Parathyroid adenoma (tissue), 2 donors: ENCODE results near the gene IZUMO2.

Experiments
- H2AFZ ChIP-seq: fragments of 300-600 bp; sonication (generic); one replicate; pipeline ENCODE4 v1.7.0; 2017; ENCODE audit warnings: antibody characterized with exemption, mild to moderate bottlenecking
- H3K27ac ChIP-seq: fragments of 300-600 bp; sonication (generic); one replicate; pipeline ENCODE4 v1.7.0; 2017
- H3K27me3 ChIP-seq: fragments of 300-600 bp; sonication (generic); one replicate; pipeline ENCODE4 v1.7.0; 2017; ENCODE audit warnings: low read length; ENCODE audit not compliant: control insufficient read depth, insufficient read depth
- H3K36me3 ChIP-seq: fragments of 300-600 bp; sonication (generic); one replicate; pipeline ENCODE4 v1.7.0; 2017; ENCODE audit warnings: low read length; ENCODE audit not compliant: control insufficient read depth, insufficient read depth
- H3K4me1 ChIP-seq: fragments of 300-600 bp; sonication (generic); one replicate; pipeline ENCODE4 v1.7.0; 2017; ENCODE audit warnings: control low read depth
- H3K4me2 ChIP-seq: fragments of 300-600 bp; sonication (generic); one replicate; pipeline ENCODE4 v1.7.0; 2017; ENCODE audit warnings: low read length
- H3K4me3 ChIP-seq: fragments of 300-600 bp; sonication (generic); one replicate; pipeline ENCODE4 v1.7.0; 2017; ENCODE audit warnings: low read depth, low read length
- H3K79me2 ChIP-seq: fragments of 300-600 bp; sonication (generic); one replicate; pipeline ENCODE4 v1.7.0; 2017; ENCODE audit warnings: control low read depth
- H3K9ac ChIP-seq: fragments of 300-600 bp; sonication (generic); one replicate; pipeline ENCODE4 v1.7.0; 2017; ENCODE audit warnings: mild to moderate bottlenecking
- H3K9me3 ChIP-seq: fragments of 300-600 bp; sonication (generic); one replicate; pipeline ENCODE4 v1.7.0; 2017; ENCODE audit warnings: low read length; ENCODE audit not compliant: control insufficient read depth
- CTCF ChIP-seq: fragments of 300-600 bp; sonication (generic); IDR thresholded peaks from one replicate; pipeline ENCODE4 v1.7.0; 2017; ENCODE audit warnings: antibody characterized with exemption, mild to moderate bottlenecking
- donor health status: primary hyperparathyroidism.

The IZUMO2 gene

GRCh38 chr19:50158577-50158976 lies 4.5 kb downstream of the IZUMO2 start:
- Histone ChIP-seq H3K79me2 (no peaks in the 10 kb centered on the region), H3K27me3 (no peaks in the 10 kb centered on the region), H3K4me2 (no peak overlapping the region), H3K36me3 (no peaks in the 10 kb centered on the region), H2AFZ (no peak overlapping the region), H3K27ac (no peak overlapping the region), H3K4me3 (no peak overlapping the region), H3K9ac (no peak overlapping the region), H3K9me3 (no peaks in the 10 kb centered on the region), H3K4me1 (no peaks in the 10 kb centered on the region)
- TF ChIP-seq CTCF = no peak

DNA sequence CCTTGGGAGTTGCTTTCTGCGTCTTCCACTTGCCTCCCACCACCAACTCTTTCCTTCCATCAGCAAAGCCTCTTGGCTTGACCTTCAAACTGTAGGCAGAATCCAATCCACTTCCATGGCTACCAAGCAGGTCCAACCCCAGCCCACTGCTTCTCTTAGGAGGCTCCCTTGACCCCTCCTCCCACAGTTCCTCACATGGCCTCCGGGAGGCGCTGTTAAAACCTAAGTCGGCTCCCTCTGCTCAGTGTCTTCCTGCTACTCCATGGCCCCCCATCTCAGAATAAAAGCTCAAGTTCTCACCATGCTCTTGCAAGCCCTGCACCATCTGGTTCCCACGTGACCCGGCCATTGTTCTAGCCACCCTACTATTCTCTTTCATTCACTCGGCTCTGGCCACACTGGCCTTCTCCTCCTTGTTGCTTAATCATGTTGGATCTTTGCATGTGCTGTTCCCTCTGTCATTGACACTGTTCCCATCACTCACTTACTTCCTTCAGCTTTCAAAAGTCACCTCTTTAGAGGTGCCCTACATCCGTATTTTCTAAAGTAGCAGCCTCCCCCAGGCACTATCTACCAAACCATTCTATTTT lies 7.5 kb downstream of the IZUMO2 start:
- no peak overlapping the region for H3K27ac ChIP-seq

DNA sequence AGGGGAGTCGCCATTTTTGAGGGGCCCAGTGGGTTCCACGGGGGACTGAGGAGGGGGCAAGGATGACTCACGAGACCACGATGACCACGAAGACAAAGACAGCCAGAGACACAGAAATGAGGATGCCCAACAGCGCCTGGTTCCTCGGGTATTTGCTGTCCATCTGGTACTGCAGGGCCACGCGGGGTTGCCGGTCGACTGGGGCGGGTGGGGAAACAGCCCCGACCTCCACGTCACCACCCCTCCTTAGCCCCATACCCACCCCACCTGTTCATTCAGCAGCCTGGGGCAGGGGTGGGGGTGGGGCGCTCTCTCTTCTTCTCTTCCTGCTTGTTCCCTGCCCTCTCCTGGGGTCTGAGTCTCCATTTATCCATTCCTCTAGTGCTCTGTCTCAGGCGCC lies 8.6 kb downstream of the IZUMO2 start:
- no peak overlapping the region for H3K27ac ChIP-seq
- TF ChIP-seq CTCF = no peak

More for the DNA sequence above, 7.5 kb downstream of the IZUMO2 start:
- Histone ChIP-seq H3K36me3 (no peaks in the 10 kb centered on the region), H2AFZ (no peak overlapping the region), H3K27me3 (no peaks in the 10 kb centered on the region), H3K4me2 (no peak overlapping the region), H3K4me3 (no peak overlapping the region), H3K9ac (no peak overlapping the region), H3K79me2 (no peaks in the 10 kb centered on the region), H3K4me1 (no peaks in the 10 kb centered on the region), H3K9me3 (no peaks in the 10 kb centered on the region)
- no peak for TF ChIP-seq CTCF

DNA sequence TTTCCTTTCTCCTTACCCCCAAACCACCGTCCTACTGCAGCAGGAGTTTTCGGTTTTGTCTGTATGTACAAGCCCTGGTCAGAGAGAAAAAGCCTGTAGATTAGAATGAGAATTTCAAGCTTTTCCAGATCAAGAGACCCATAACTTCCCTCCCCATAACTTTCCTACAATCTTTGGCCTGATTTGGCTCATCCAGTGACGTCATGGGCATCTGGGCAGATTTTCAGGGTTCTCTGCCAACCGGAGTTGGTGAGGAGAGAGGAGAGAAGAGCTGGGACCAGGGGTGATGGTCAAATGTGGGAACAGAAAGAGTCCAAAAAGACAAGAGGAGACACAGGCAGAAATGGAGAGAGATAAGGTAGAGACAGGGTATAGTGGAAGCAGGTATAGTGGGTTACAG lies 10.5 kb downstream of the IZUMO2 start:
- TF ChIP-seq CTCF = no peak
- no peaks in the 10 kb centered on the region for H3K27me3 ChIP-seq
- no peaks in the 10 kb centered on the region for H3K79me2 ChIP-seq
- H3K9ac ChIP-seq = no peak overlapping the region
- H3K36me3 ChIP-seq = no peaks in the 10 kb centered on the region
- no peak overlapping the region for H3K4me2 ChIP-seq
- H3K4me1 ChIP-seq = no peaks in the 10 kb centered on the region
- no peak overlapping the region for H3K4me3 ChIP-seq
- H2AFZ ChIP-seq = no peak overlapping the region
- H3K27ac ChIP-seq = no peak overlapping the region
- H3K9me3 ChIP-seq = no peaks in the 10 kb centered on the region

More for the DNA sequence above, 8.6 kb downstream of the IZUMO2 start:
- no peak overlapping the region for H2AFZ ChIP-seq
- H3K9ac ChIP-seq = no peak overlapping the region
- no peaks in the 10 kb centered on the region for H3K4me1 ChIP-seq
- no peaks in the 10 kb centered on the region for H3K79me2 ChIP-seq
- no peak overlapping the region for H3K4me3 ChIP-seq
- no peaks in the 10 kb centered on the region for H3K36me3 ChIP-seq
- H3K4me2 ChIP-seq = no peak overlapping the region
- H3K27me3 ChIP-seq = no peaks in the 10 kb centered on the region
- no peaks in the 10 kb centered on the region for H3K9me3 ChIP-seq

GRCh38 chr19:50148528-50148927 lies 14.6 kb downstream of the IZUMO2 start:
- H2AFZ ChIP-seq = peak overlapping the region; percentile 89
- no peaks in the 10 kb centered on the region for H3K4me1 ChIP-seq
- H3K4me2 ChIP-seq = peak overlapping the region; percentile 99
- H3K27me3 ChIP-seq = no peaks in the 10 kb centered on the region
- H3K9ac ChIP-seq = no peak overlapping the region
- no peaks in the 10 kb centered on the region for H3K79me2 ChIP-seq
- no peaks in the 10 kb centered on the region for H3K36me3 ChIP-seq
- no peak overlapping the region for H3K27ac ChIP-seq
- H3K4me3 ChIP-seq = peak overlapping the region; percentile 91
- no peak for TF ChIP-seq CTCF
- no peaks in the 10 kb centered on the region for H3K9me3 ChIP-seq
